GM12864 (cell line): ENCODE measurements around the gene WHRN.

Experiments
- DNase-seq: peaks from one replicate; pipeline ENCODE4 v3.0.0-alpha.2; 2011; ENCODE audit warnings: low read depth
- H3K4me3 ChIP-seq: 2 replicates; pipeline ENCODE4 v1.5.1; 2011; ENCODE audit warnings: mild to moderate bottlenecking, low read depth, low read length, control low read depth
- CTCF ChIP-seq: IDR thresholded peaks from 2 replicates; pipeline ENCODE4 v1.5.1; 2011; ENCODE audit warnings: low read depth, mild to moderate bottlenecking, moderate library complexity, low read length, control low read depth, inconsistent platforms; ENCODE audit errors: missing control alignments

Gene WHRN

GRCh38 chr9:114392749-114393112 lies 112.5 kb downstream of the WHRN start:
- H3K4me3 ChIP-seq, result no peak overlapping the region
- DNase-seq, result no peak
- no peak for TF ChIP-seq CTCF

GRCh38 chr9:114390952-114391351 lies 114.3 kb downstream of the WHRN start:
- TF ChIP-seq CTCF, result no peak
- H3K4me3 ChIP-seq, result no peak overlapping the region; the same call in 1 of the 2 replicates

GRCh38 chr9:114389612-114390368 lies 115.5 kb downstream of the WHRN start:
- peak overlapping the region; percentile 72 for H3K4me3 ChIP-seq
- peak; percentile 29 for TF ChIP-seq CTCF

More at GRCh38 chr9:114390952-114391351, 114.3 kb downstream of the WHRN start:
- no peak for DNase-seq

GRCh38 chr9:114388764-114389375 lies 116.4 kb downstream of the WHRN start:
- H3K4me3 ChIP-seq, result peak overlapping the region; percentile 72
- no peak for TF ChIP-seq CTCF
- DNase-seq, result no peak

More at GRCh38 chr9:114389612-114390368, 115.5 kb downstream of the WHRN start:
- DNase-seq, result no peak

GRCh38 chr9:114388357-114388682 lies 117.0 kb downstream of the WHRN start:
- DNase-seq, result no peak
- peak overlapping the region; percentile 72 for H3K4me3 ChIP-seq
- no peak for TF ChIP-seq CTCF

- H3K4me3 ChIP-seq, result peak within 1 kb of the TSS; percentile 72
- no peak for TF ChIP-seq CTCF
- DNase-seq, result peak; percentile 59
Measured at GRCh38 chr9:114387680-114388356, 117.5 kb downstream of the WHRN start, which contains the start of gene AKNA. Gene AKNA (minus strand): TSS chr9:114387982. CDS start chr9:114381333, 6,649 bp downstream.
